IMR-90 (cell line): Measurements from ENCODE around the gene UPK1B.

ENCODE experiments used
- BHLHE40 ChIP-seq: fragments of 150-350 bp; IDR thresholded peaks from 2 replicates; pipeline ENCODE4 v1.6.1; 2016; ENCODE audit warnings: mild to moderate bottlenecking, low read depth, low read length
- CTCF ChIP-seq: conservative IDR thresholded peaks from 2 replicates; pipeline ENCODE4 v1.5.1; 2012; ENCODE audit warnings: mild to moderate bottlenecking, low read depth, low read length, improper control_type of control experiment
- ELK1 ChIP-seq: fragments of 150-350 bp; IDR thresholded peaks from 2 replicates; pipeline ENCODE4 v1.6.1; 2016; ENCODE audit warnings: low read depth, mild to moderate bottlenecking, low read length, moderate library complexity, borderline replicate concordance
- MXI1 ChIP-seq: IDR thresholded peaks from 2 replicates; pipeline ENCODE4 v1.6.1; 2012; ENCODE audit warnings: low read depth, mild to moderate bottlenecking, low read length, moderate library complexity, borderline replicate concordance
- NFE2L2 ChIP-seq: fragments of 150-350 bp; IDR thresholded peaks from 2 replicates; pipeline ENCODE4 v1.6.1; 2016; ENCODE audit warnings: low read depth, mild to moderate bottlenecking, low read length
- RAD21 ChIP-seq: IDR thresholded peaks from 2 replicates; pipeline ENCODE4 v1.6.1; 2012; ENCODE audit warnings: low read length, improper control_type of control experiment
- SMC3 ChIP-seq: fragments of 150-350 bp; IDR thresholded peaks from 2 replicates; pipeline ENCODE4 v1.6.1; 2016; ENCODE audit warnings: low read depth, mild to moderate bottlenecking, antibody characterized with exemption, low read length, moderate library complexity
- USF2 ChIP-seq: fragments of 150-350 bp; IDR thresholded peaks from 2 replicates; pipeline ENCODE4 v1.6.1; 2017; ENCODE audit warnings: mild to moderate bottlenecking, antibody characterized with exemption, low read length, low read depth

DNA sequence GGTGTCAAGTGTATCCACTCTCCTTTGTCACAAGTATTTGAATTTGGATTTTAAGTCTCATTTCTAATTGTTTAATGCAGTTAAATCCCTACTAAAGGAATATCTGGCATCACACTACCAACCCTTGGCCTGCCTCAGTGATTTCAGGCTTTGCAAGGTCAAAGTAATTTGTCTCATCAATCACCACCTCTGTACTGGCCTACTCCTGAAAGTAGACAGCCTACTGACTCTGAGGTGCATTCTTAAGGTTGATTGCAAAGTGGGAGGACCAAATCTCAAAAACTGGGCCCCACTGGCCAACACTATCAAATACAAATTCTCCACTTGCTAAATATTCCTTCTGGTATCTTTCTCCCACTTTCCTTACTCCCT is 28.3 kb upstream of the UPK1B start:
- TF ChIP-seq CTCF, result no peak
- TF ChIP-seq RAD21, result no peak
- TF ChIP-seq BHLHE40, result no peak
- TF ChIP-seq MXI1, result no peak
- no peak for TF ChIP-seq SMC3
- TF ChIP-seq NFE2L2, result no peak
- no peak for TF ChIP-seq USF2
- no peak for TF ChIP-seq ELK1
